Brain microvascular endothelial cell (primary cell): Measurements from ENCODE around the gene SHOC1.
"Not testable (repeated sequence)": the region's sequence is repeated elsewhere in the genome, so short reads cannot be mapped to it uniquely, and the experiment has no call there.

Source experiments
- DNase-seq: peaks from one replicate; pipeline ENCODE4 v3.0.0-alpha.2; 2020
- H3K27ac ChIP-seq: fragments of 250-450 bp; sonication (Bioruptor Pico); 2 replicates; pipeline ENCODE4 v1.5.1; 2020; ENCODE audit warnings: mild to moderate bottlenecking, moderate library complexity
- H3K27me3 ChIP-seq: fragments of 250-450 bp; sonication (Bioruptor Pico); replicated peaks from 2 replicates; pipeline ENCODE4 v1.5.1; 2020; ENCODE audit warnings: mild to moderate bottlenecking
- H3K36me3 ChIP-seq: fragments of 250-450 bp; sonication (Bioruptor Pico); replicated peaks from 2 replicates; pipeline ENCODE4 v1.5.1; 2020; ENCODE audit warnings: mild to moderate bottlenecking
- H3K4me3 ChIP-seq: 2 replicates; pipeline ENCODE4 v1.5.1; 2011; ENCODE audit warnings: low read depth, mild to moderate bottlenecking, control low read depth, low read length, moderate library complexity
- in situ Hi-C: cut with HindIII; loops from 2 replicates; pipeline ENCODE4 v1.10.0; 2017; ENCODE audit warnings: low sequenced_read_pairs, low pct_ligation_motif_present
- TF ChIP-seq, protein P1 (sequence below): IDR thresholded peaks from 2 replicates; pipeline ENCODE4 v1.5.1; 2011; ENCODE audit warnings: low read depth, mild to moderate bottlenecking, moderate library complexity, low read length, control low read depth, inconsistent platforms; ENCODE audit errors: missing control alignments

Gene SHOC1

DNA sequence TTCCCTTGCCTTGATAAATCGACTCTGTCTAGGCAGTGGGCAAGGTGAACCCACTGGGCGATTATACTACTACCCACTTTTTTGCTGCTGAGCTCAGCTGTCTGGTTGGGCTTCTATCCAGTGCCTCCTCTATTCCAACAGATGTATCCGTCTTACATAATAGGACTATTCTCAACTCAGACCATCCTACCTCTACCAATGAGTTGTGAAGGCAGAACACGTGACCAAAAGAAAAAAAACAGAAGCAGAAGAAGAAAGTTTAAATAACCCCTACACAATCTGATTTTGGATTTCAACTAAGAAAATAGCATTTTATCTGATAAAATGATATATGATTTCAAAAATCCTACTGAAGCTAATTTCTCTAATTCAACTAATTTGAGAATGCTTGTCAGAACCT, 16.2 kb upstream of the SHOC1 start:
- Histone ChIP-seq H3K4me3 (no peak overlapping the region), H3K27ac (no peak overlapping the region), H3K36me3 (no peaks in the 10 kb centered on the region), H3K27me3 (no peaks in the 10 kb centered on the region)
- in situ Hi-C loops = no loop called here
- TF ChIP-seq, protein P1, sequence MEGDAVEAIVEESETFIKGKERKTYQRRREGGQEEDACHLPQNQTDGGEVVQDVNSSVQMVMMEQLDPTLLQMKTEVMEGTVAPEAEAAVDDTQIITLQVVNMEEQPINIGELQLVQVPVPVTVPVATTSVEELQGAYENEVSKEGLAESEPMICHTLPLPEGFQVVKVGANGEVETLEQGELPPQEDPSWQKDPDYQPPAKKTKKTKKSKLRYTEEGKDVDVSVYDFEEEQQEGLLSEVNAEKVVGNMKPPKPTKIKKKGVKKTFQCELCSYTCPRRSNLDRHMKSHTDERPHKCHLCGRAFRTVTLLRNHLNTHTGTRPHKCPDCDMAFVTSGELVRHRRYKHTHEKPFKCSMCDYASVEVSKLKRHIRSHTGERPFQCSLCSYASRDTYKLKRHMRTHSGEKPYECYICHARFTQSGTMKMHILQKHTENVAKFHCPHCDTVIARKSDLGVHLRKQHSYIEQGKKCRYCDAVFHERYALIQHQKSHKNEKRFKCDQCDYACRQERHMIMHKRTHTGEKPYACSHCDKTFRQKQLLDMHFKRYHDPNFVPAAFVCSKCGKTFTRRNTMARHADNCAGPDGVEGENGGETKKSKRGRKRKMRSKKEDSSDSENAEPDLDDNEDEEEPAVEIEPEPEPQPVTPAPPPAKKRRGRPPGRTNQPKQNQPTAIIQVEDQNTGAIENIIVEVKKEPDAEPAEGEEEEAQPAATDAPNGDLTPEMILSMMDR = no peak
- DNase-seq = no peak

DNA sequence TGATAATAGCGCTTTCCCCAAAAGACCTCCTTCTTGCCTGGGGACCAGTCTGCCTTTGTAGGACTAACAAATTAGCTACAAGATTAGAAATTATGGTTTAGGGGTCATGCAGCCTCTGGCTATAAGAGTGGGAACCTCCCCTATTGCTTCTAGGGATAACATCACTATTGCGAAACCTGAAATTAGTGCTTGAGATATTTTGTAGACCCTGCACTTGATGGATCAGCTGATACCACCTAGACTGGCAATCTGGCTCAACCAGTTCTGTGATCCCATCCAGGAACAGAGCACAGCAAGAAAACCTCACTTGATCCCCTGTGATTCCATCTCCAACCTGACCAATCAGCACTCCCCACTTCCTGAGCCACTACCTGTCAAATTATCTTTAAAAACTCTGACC, 15.7 kb upstream of the SHOC1 start:
- H3K36me3 ChIP-seq, H3K27me3 ChIP-seq, DNase-seq, H3K27ac ChIP-seq, H3K4me3 ChIP-seq, in situ Hi-C loops: not testable (repeated sequence)

DNA sequence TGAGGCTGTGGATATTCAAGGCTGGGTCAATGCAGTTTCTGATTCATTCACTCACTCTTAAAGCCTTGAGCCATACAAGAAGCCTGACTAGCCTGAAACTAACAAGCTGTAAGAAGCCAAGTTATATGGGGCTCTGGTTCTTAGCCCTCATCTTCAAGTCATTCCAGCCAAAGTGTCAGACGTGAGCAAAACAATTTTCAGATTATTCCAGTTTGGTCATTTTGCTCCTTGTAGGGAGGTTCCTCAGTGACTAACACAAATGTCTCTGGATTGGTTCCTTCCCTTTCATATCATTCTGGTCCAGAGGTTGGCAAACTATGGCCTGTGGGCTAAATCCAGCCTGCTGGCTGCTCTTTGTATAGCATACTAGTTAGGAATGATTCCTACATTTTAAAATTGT, 12.5 kb upstream of the SHOC1 start:
- no peak overlapping the region for H3K27ac ChIP-seq
- no peak overlapping the region for H3K4me3 ChIP-seq
- H3K36me3 ChIP-seq = no peaks in the 10 kb centered on the region
- H3K27me3 ChIP-seq = no peaks in the 10 kb centered on the region
- no peak for DNase-seq
- TF ChIP-seq, protein P1 = no peak
- in situ Hi-C loops = no loop called here

DNA sequence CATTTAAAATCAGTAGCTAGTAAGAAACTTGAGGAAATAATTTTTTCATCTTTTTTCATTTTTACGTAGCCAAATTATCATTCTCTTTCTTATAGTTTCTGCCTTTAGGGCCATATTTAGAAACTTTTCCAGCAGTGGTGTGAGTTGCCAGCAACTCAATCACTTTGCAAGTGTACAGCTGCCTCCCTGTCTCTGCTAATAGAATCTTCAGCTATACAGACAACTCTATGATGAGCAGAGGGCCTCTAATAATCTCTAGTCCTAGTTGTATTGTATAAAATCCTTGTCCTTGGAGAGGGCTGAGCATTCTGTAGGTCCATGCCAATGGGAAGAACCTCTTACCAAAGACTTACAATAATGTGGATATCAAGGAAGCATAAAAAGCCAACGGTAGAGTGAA, 11.5 kb upstream of the SHOC1 start:
- Histone ChIP-seq H3K4me3 (no peak overlapping the region), H3K36me3 (no peaks in the 10 kb centered on the region), H3K27me3 (no peaks in the 10 kb centered on the region), H3K27ac (peak overlapping the region; percentile 82)
- in situ Hi-C loops = no loop called here
- DNase-seq = no peak
- TF ChIP-seq, protein P1 = no peak

DNA sequence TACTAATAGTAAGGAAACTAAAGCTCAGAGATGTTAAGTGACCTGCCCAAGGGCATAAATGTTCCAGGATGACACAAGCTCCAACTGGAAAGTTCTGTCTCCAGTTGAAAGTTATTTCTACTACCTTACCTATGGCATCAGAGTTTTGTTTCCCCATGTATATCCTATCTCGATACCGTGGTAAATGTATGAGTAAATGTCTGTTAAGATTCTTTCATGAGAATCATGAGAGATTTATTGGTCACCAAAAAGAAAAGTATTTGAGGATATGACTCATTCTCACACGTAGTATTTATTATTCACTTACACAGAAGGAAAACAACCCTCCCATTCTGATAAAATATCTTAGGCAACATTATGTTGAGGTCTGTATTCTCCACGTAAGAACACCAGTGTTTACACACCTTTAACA, 11.1 kb upstream of the SHOC1 start:
- H3K4me3 ChIP-seq = no peak overlapping the region
- H3K27ac ChIP-seq = peak overlapping the region; percentile 82
- no peaks in the 10 kb centered on the region for H3K36me3 ChIP-seq
- TF ChIP-seq, protein P1 = no peak
- peak; percentile 34 for DNase-seq
- H3K27me3 ChIP-seq = no peaks in the 10 kb centered on the region
- in situ Hi-C loops = no loop called here

DNA sequence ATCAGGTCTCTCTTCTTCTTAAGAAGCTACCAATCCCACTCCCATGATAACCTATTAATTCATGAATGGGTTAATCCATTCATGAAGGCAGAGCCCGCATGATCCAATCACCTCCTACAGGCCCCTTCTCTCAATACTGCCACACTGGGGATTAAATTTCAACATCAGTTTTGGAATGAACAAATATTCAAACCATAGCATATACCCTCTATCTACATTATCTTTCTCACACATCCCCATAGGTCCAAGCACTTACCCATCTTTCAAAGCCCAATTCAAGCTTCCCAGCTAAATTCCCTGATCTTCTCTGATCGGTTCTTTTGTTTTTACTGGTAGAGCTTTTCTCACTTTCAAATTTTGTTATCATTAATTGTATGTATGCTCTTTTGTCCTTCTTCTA, 10.5 kb upstream of the SHOC1 start:
- no peaks in the 10 kb centered on the region for H3K27me3 ChIP-seq
- no peaks in the 10 kb centered on the region for H3K36me3 ChIP-seq
- TF ChIP-seq, protein P1 = no peak
- no peak for DNase-seq
- in situ Hi-C loops = no loop called here
- peak overlapping the region; percentile 82 for H3K27ac ChIP-seq
- H3K4me3 ChIP-seq = no peak overlapping the region
